Measurements from ENCODE around the gene MEIOSIN. TPM values are rescaled to one million over a fixed set of nuclear protein-coding genes. Genes with fewer than 3 reads are reported as not detected.

The MEIOSIN gene
- total RNA-seq, 4 donors from 2014 or later: not detected

DNA sequence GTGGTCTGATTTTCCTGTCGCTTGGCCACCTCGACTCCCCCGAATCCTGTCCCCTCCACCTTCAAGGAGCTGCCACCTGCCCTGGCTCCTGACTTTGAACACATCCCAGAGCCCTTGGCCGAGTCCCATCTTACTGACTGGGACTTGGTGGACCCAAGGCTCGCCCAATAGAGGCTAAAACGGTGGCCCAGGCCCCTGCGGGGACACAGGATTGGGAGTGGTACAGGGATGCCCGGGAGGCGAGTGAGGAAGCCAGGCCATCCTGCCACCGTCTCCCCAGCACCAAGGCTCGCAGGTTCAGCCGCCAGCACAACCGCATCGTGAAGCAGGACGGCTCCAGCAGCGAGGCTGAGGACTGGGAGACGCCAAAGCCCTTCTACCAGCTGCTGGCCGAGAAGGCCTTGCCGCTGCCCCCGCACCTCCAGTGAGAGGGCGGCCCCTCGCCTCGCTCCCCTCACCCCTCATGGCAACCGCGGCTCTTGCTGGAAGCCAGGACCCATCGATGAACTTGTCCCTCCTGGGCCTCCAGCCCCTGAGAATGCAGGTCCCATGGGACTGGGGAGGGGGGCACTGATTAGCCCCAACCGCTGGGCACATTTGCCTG, 30.6 kb downstream of the MEIOSIN start:
- peaks cover 12 to 37% of the 10 kb centered on the region in 2 donors for H3K4me1 ChIP-seq
- H3K4me3 ChIP-seq: peak overlapping the region in 1 of 2 donors; percentile 20
- DNase-seq: peak; percentile 38 to 45
- H3K9me3 ChIP-seq: no peaks in the 10 kb centered on the region
- peak overlapping the region; percentile 90 to 92 for H3K27ac ChIP-seq
- no peaks in the 10 kb centered on the region for H3K27me3 ChIP-seq
- no peaks in the 10 kb centered on the region for H3K36me3 ChIP-seq
- TF ChIP-seq POLR2A (IDR thresholded peaks at IDR 0.05): no peak
- TF ChIP-seq, protein P1, sequence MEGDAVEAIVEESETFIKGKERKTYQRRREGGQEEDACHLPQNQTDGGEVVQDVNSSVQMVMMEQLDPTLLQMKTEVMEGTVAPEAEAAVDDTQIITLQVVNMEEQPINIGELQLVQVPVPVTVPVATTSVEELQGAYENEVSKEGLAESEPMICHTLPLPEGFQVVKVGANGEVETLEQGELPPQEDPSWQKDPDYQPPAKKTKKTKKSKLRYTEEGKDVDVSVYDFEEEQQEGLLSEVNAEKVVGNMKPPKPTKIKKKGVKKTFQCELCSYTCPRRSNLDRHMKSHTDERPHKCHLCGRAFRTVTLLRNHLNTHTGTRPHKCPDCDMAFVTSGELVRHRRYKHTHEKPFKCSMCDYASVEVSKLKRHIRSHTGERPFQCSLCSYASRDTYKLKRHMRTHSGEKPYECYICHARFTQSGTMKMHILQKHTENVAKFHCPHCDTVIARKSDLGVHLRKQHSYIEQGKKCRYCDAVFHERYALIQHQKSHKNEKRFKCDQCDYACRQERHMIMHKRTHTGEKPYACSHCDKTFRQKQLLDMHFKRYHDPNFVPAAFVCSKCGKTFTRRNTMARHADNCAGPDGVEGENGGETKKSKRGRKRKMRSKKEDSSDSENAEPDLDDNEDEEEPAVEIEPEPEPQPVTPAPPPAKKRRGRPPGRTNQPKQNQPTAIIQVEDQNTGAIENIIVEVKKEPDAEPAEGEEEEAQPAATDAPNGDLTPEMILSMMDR (IDR thresholded peaks at IDR 0.05): no peak
- intact Hi-C loops (cut with DNase I; ENCODE audit: low total_unique reads): no loop called here

DNA sequence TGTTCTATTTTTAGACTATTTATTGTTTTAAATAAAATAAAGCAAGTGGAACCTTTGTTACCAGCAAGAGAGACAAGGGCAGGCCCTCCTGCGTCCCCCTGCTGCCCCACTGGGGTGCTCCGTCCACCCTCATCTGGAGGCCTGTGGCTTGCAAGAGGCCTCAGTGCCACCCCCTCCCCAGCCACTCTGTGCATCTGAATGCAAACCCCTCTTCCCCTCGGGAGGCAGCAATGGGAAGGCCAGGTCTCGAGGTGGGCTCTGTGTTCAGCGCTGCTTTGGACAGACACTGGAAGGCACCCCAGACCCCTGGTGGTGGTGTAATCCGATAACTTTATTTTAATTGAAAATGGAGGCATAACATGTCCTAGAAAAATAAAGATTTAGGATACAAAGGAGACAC, 31.2 kb downstream of the MEIOSIN start:
- no peaks in the 10 kb centered on the region for H3K36me3 ChIP-seq
- H3K9me3 ChIP-seq: no peaks in the 10 kb centered on the region
- TF ChIP-seq, protein P1 (IDR thresholded peaks at IDR 0.05): no peak
- TF ChIP-seq POLR2A (IDR thresholded peaks at IDR 0.05): no peak
- no peak for DNase-seq
- intact Hi-C loops (cut with DNase I; ENCODE audit: low total_unique reads): no loop called here
- no peak overlapping the region for H3K4me3 ChIP-seq
- peaks cover 12 to 37% of the 10 kb centered on the region in 2 donors for H3K4me1 ChIP-seq
- peak overlapping the region; percentile 90 to 92 for H3K27ac ChIP-seq
- H3K27me3 ChIP-seq: no peaks in the 10 kb centered on the region

DNA sequence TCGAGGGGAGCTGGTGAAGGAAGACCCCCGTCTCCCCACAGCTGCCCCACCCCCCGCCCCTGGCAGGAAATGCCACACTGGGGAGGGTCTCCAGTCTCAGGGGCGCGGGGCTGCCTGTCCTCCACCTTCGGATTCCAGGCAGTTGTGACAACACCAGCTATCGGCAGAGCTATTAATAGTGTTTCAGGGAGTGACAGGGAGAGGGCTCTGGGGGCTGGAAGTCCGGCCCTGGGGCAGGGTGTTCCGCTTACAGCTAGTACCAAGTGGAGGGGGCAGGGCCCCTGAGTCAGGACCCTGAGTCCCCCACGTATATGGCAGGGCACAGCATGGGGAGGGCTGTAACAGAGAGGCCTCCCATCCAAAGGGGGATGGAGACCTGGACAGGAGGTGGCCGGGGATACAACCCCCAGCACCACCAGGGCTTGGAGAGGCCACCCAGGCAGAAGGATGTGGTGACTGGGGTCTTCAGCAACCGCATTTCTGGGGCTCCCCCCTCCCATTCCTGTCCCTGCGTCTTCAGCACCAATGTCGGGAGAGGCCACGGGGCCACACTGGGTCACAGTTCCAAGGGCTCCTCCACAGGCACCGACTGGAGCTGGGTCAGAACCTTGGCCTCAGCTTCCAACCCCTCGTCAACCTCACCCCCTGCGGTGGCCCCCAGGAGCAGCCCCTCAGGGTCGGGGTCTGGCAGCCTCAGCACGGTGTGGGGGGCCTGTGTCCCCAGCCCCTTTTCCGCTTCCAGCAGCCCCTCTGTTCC, 31.9 kb downstream of the MEIOSIN start:
- Histone ChIP-seq H3K36me3 (no peaks in the 10 kb centered on the region), H3K9me3 (no peaks in the 10 kb centered on the region), H3K4me3 (no peak overlapping the region), H3K27ac (peak overlapping the region; percentile 90 to 92), H3K27me3 (no peaks in the 10 kb centered on the region), H3K4me1 (peaks cover 12 to 37% of the 10 kb centered on the region in 2 donors)
- peak; percentile 34 to 40 for DNase-seq
- TF ChIP-seq, protein P1 (IDR thresholded peaks at IDR 0.05): no peak
- no peak for TF ChIP-seq POLR2A (IDR thresholded peaks at IDR 0.05)
- intact Hi-C loops (cut with DNase I; ENCODE audit: low total_unique reads): no loop called here

DNA sequence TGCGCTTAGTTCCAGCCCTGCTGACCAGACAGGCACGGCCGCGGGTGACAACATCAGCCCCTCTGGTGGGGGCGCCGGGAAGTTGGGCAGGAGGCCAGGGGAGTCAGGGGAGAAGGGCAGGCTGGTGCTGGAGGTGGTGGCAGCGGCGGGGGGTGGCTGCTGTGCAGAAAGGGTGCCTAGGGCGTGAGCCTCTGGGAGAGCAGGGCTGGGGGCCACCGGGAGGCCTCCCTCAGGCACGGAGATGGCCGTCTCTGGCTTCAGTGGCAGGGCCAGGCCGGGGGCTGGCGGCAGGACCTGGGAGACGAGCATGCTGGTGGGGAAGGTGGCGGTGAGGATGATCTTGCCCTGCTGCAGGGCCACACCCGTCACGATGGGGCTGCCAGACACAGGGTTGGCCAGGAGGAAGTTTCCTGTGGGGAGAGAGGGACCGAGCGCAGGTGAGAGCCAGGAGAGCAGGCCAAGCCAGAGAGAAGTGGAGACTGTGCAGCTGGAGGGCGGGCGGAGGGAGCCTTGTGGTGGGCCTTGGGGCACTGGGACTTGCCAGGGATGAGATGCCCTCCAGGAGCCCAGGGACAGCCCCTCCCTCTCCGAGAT, 32.6 kb downstream of the MEIOSIN start:
- no peak overlapping the region for H3K4me3 ChIP-seq
- no peaks in the 10 kb centered on the region for H3K9me3 ChIP-seq
- peaks cover 12 to 37% of the 10 kb centered on the region in 2 donors for H3K4me1 ChIP-seq
- intact Hi-C loops (cut with DNase I; ENCODE audit: low total_unique reads): no loop called here
- H3K36me3 ChIP-seq: no peaks in the 10 kb centered on the region
- no peaks in the 10 kb centered on the region for H3K27me3 ChIP-seq
- H3K27ac ChIP-seq: peak overlapping the region; percentile 90 to 92
- peak in 1 of 2 donors; percentile 47 for DNase-seq
- TF ChIP-seq POLR2A (IDR thresholded peaks at IDR 0.05): no peak
- TF ChIP-seq, protein P1 (IDR thresholded peaks at IDR 0.05): no peak

Data from uterus (tissue), 4 donors.